22Rv1 (cell line): ENCODE results near the gene NCF1.
"Not testable (repeated sequence)": the region's sequence is repeated elsewhere in the genome, so short reads cannot be mapped to it uniquely, and the experiment has no call there.

Source experiments
- ZFX ChIP-seq: fragments of 450-650 bp; IDR thresholded peaks from 2 replicates; pipeline ENCODE4 v1.6.1; 2017; ENCODE audit warnings: antibody characterized with exemption, borderline replicate concordance
- TF ChIP-seq, protein P1 (sequence below): fragments of 450-650 bp; IDR thresholded peaks from 2 replicates; pipeline ENCODE4 v1.5.1; 2017; ENCODE audit warnings: mild to moderate bottlenecking

DNA sequence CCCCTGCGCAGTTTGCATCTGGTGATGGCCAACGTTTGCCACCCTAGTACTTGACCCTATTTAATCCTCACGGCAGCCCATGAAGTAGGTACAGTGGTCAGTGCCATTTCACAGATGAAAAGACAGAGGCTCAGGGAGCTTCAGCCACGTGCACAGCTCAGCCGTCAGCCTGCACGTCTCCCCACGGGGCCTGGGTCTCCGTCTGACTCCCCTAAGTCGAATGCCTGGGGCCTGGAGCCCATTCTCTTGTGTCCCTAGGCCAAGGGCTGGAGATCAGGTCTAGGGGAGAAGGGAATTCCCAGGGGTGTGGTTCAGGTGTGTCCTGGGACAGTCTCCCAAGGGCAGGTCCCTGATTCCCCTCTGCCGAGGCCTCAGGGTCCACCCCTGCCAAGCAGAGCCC lies 6.8 kb upstream of the NCF1 start:
- TF ChIP-seq, protein P1, sequence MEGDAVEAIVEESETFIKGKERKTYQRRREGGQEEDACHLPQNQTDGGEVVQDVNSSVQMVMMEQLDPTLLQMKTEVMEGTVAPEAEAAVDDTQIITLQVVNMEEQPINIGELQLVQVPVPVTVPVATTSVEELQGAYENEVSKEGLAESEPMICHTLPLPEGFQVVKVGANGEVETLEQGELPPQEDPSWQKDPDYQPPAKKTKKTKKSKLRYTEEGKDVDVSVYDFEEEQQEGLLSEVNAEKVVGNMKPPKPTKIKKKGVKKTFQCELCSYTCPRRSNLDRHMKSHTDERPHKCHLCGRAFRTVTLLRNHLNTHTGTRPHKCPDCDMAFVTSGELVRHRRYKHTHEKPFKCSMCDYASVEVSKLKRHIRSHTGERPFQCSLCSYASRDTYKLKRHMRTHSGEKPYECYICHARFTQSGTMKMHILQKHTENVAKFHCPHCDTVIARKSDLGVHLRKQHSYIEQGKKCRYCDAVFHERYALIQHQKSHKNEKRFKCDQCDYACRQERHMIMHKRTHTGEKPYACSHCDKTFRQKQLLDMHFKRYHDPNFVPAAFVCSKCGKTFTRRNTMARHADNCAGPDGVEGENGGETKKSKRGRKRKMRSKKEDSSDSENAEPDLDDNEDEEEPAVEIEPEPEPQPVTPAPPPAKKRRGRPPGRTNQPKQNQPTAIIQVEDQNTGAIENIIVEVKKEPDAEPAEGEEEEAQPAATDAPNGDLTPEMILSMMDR = not testable (repeated sequence)
- not testable (repeated sequence) for TF ChIP-seq ZFX
